Ovary (tissue), 3 donors: Measurements from ENCODE around the gene FILIP1L.

Experiments
- POLR2A ChIP-seq: fragments of 450-650 bp; IDR thresholded peaks from one replicate; pipeline ENCODE4 v1.6.1; 2017; ENCODE audit warnings: antibody characterized with exemption, mild to moderate bottlenecking, moderate library complexity
- TF ChIP-seq, protein P1 (sequence below), 3 donors: fragments of 450-650 bp in 2 of 3; fragments of 200-600 bp in 1 of 3; IDR thresholded peaks; one replicate each; pipeline versions ENCODE4 v1.5.1 to v1.8.0; 2016 to 2022; ENCODE audit warnings: antibody characterized with exemption in 3 of 3, mild to moderate bottlenecking in 1 of 3
- donor health status: DM: no; HTN: no; CAD: no.

DNA sequence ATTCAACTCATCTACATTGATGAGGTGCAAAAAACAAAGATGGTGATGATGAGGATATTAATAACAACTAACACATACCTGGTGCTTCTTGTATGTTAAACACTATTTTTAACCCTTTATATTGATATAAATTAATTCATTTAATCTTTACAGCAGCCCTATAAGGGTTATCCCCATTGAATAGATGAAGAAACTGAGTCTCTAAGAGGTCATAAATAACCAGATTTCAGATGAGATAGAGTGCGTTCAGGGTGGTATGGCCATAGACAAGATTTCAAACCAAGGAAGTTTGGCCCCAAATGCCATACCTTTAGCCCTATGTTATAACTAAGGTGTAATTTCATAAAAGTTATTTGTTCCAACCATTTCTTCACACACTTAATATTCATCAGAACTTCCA, 214.1 kb downstream of the FILIP1L start:
- TF ChIP-seq POLR2A = no peak
- TF ChIP-seq, protein P1, sequence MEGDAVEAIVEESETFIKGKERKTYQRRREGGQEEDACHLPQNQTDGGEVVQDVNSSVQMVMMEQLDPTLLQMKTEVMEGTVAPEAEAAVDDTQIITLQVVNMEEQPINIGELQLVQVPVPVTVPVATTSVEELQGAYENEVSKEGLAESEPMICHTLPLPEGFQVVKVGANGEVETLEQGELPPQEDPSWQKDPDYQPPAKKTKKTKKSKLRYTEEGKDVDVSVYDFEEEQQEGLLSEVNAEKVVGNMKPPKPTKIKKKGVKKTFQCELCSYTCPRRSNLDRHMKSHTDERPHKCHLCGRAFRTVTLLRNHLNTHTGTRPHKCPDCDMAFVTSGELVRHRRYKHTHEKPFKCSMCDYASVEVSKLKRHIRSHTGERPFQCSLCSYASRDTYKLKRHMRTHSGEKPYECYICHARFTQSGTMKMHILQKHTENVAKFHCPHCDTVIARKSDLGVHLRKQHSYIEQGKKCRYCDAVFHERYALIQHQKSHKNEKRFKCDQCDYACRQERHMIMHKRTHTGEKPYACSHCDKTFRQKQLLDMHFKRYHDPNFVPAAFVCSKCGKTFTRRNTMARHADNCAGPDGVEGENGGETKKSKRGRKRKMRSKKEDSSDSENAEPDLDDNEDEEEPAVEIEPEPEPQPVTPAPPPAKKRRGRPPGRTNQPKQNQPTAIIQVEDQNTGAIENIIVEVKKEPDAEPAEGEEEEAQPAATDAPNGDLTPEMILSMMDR (IDR thresholded peaks at IDR 0.05) = no peak
